ENCODE data around the gene LRRC3. TPM values are rescaled to one million over a fixed set of nuclear protein-coding genes. Genes with fewer than 3 reads are reported as not detected.

Gene LRRC3
- total and polyA plus RNA-seq, 4 donors = 1.4 to 3.6 (median 2.4) TPM

DNA sequence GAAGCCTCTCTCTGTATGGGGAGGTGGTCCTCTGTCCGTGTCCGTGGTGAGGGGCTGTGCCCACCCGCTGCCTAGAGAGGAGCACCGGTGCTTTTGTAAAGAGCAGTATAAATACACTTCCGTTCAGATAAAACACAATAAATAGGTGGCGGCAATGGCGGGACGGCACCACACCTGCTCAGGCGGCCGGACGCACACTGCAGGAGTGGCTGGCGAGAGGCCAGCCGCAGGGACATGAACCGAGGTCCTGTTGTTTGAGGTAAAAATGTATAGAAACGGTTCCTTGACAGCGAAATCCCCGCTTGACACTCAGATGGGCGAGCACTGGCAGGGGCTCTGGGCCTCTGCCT is 43.9 kb downstream of the LRRC3 start:
- no peak for DNase-seq
- H3K4me3 ChIP-seq = no peak overlapping the region

DNA sequence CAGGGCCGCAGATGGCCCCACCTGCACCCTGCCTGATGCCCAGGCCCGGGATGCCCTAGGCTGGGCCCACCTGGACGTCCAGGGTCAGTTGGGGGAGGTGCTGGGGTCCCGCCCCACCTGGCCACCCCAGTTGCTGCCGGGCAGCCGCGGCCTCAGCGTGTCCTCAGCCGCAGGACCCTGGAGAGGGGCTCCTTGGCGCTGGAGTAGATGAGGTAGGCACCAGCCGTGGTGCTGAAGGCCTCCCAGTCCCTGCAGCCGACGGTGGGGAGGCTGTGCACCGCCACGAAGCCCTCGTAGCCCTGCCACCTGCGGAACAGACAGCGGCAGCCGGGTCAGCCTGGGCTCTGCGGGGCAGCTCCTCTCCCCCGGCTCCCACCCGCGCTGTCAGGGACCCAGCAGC is 44.3 kb downstream of the LRRC3 start:
- Histone ChIP-seq H3K27ac (ENCODE audit: low read depth in 1 of 2, low read length in 1 of 2) (no peak overlapping the region), H3K27me3 (ENCODE audit: control insufficient read depth in 3 of 3, insufficient read depth in 3 of 3, low read length in 2 of 3) (no peaks in the 10 kb centered on the region), H3K36me3 (ENCODE audit: control insufficient read depth in 4 of 4, insufficient read depth in 4 of 4, low read length in 4 of 4) (no peaks in the 10 kb centered on the region), H3K4me3 (no peak overlapping the region), H3K9ac (ENCODE audit: insufficient read depth in 1 of 2, low read length in 2 of 2) (no peak overlapping the region), H3K9me3 (ENCODE audit: control insufficient read depth in 4 of 4, insufficient read depth in 3 of 4, low read length in 3 of 4) (no peaks in the 10 kb centered on the region), H3K4me1 (ENCODE audit: control insufficient read depth in 5 of 5, insufficient read depth in 5 of 5, low read length in 5 of 5) (peaks cover 0 to 9% (median 2%) of the 10 kb centered on the region in 5 donors)
- DNase-seq (no peak), ATAC-seq (ENCODE audit: insufficient read depth, low FRiP score) (no peak)
- TF ChIP-seq, protein P1, sequence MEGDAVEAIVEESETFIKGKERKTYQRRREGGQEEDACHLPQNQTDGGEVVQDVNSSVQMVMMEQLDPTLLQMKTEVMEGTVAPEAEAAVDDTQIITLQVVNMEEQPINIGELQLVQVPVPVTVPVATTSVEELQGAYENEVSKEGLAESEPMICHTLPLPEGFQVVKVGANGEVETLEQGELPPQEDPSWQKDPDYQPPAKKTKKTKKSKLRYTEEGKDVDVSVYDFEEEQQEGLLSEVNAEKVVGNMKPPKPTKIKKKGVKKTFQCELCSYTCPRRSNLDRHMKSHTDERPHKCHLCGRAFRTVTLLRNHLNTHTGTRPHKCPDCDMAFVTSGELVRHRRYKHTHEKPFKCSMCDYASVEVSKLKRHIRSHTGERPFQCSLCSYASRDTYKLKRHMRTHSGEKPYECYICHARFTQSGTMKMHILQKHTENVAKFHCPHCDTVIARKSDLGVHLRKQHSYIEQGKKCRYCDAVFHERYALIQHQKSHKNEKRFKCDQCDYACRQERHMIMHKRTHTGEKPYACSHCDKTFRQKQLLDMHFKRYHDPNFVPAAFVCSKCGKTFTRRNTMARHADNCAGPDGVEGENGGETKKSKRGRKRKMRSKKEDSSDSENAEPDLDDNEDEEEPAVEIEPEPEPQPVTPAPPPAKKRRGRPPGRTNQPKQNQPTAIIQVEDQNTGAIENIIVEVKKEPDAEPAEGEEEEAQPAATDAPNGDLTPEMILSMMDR (IDR thresholded peaks at IDR 0.05; ENCODE audit: control extremely low read depth, extremely low read depth) = no peak
- 86 to 89% methylated on average over 23 of the region's 23 CpGs for WGBS, 2 donors

More for the DNA sequence above, 43.9 kb downstream of the LRRC3 start:
- peaks cover 0 to 9% (median 2%) of the 10 kb centered on the region in 5 donors for H3K4me1 ChIP-seq (ENCODE audit: control insufficient read depth in 5 of 5, insufficient read depth in 5 of 5, low read length in 5 of 5)
- TF ChIP-seq, protein P1 (IDR thresholded peaks at IDR 0.05; ENCODE audit: control extremely low read depth, extremely low read depth) = no peak
- no peaks in the 10 kb centered on the region for H3K9me3 ChIP-seq (ENCODE audit: control insufficient read depth in 4 of 4, insufficient read depth in 3 of 4, low read length in 3 of 4)
- ATAC-seq (ENCODE audit: insufficient read depth, low FRiP score) = no peak
- no peak overlapping the region for H3K9ac ChIP-seq (ENCODE audit: insufficient read depth in 1 of 2, low read length in 2 of 2)
- WGBS, 2 donors = 74 to 80% methylated on average over 18 of the region's 18 CpGs
- H3K27me3 ChIP-seq (ENCODE audit: control insufficient read depth in 3 of 3, insufficient read depth in 3 of 3, low read length in 2 of 3) = no peaks in the 10 kb centered on the region
- H3K27ac ChIP-seq (ENCODE audit: low read depth in 1 of 2, low read length in 1 of 2) = no peak overlapping the region
- H3K36me3 ChIP-seq (ENCODE audit: control insufficient read depth in 4 of 4, insufficient read depth in 4 of 4, low read length in 4 of 4) = no peaks in the 10 kb centered on the region

DNA sequence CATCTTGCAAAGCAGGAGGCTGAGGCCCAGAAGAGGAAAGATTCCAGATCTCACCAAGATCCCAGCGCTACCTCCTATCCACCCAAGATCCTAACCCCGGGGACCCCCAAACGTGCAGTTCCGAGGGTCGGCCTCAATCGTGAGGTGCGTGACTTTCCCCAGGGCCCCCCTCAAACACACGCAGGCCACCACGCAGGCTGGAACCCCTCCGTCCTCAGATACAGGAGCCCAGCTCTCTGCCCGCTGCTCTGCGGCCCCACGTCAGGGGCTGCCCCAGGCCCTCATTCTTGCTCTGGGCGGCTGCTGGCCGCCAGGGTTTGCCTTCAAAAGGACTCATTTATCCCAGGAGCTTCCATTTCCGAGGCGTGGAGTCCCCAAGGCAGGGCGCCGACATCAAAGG is 44.8 kb downstream of the LRRC3 start:
- ATAC-seq (ENCODE audit: insufficient read depth, low FRiP score) (no peak), DNase-seq (no peak)
- TF ChIP-seq, protein P1 (IDR thresholded peaks at IDR 0.05; ENCODE audit: control extremely low read depth, extremely low read depth) = no peak
- 81 to 86% methylated on average over 19 of the region's 19 CpGs for WGBS, 2 donors
- Histone ChIP-seq H3K27me3 (ENCODE audit: control insufficient read depth in 3 of 3, insufficient read depth in 3 of 3, low read length in 2 of 3) (no peaks in the 10 kb centered on the region), H3K9me3 (ENCODE audit: control insufficient read depth in 4 of 4, insufficient read depth in 3 of 4, low read length in 3 of 4) (no peaks in the 10 kb centered on the region), H3K4me3 (no peak overlapping the region), H3K36me3 (ENCODE audit: control insufficient read depth in 4 of 4, insufficient read depth in 4 of 4, low read length in 4 of 4) (no peaks in the 10 kb centered on the region), H3K4me1 (ENCODE audit: control insufficient read depth in 5 of 5, insufficient read depth in 5 of 5, low read length in 5 of 5) (peaks cover 0 to 9% (median 2%) of the 10 kb centered on the region in 5 donors), H3K9ac (ENCODE audit: insufficient read depth in 1 of 2, low read length in 2 of 2) (no peak overlapping the region), H3K27ac (ENCODE audit: low read depth in 1 of 2, low read length in 1 of 2) (no peak overlapping the region)

Measured in lung (tissue), 12 donors.